Hepatocyte (in vitro differentiated cells): ENCODE data around the gene STK11IP. TPM values are rescaled to one million over a fixed set of nuclear protein-coding genes. Genes with fewer than 3 reads are reported as not detected.

Experiments used
- DNase-seq: peaks from one replicate; pipeline ENCODE4 v3.0.0-alpha.2; 2016; ENCODE audit warnings: low spot score
- H2AFZ ChIP-seq: fragments of 200-600 bp; sonication (generic); 2 replicates; pipeline ENCODE4 v1.6.0; 2016; ENCODE audit warnings: antibody characterized with exemption, mild to moderate bottlenecking
- H3K27ac ChIP-seq: fragments of 200-600 bp; sonication (generic); 2 replicates; pipeline ENCODE4 v1.5.1; 2016; ENCODE audit warnings: mild to moderate bottlenecking
- H3K27me3 ChIP-seq: fragments of 200-600 bp; sonication (generic); 2 replicates; pipeline ENCODE4 v1.6.1; 2016
- H3K36me3 ChIP-seq: fragments of 200-600 bp; sonication (generic); replicated peaks from 2 replicates; pipeline ENCODE4 v1.5.1; 2016; ENCODE audit warnings: low read depth; ENCODE audit not compliant: insufficient read depth
- H3K4me1 ChIP-seq: fragments of 200-600 bp; sonication (generic); 2 replicates; pipeline ENCODE4 v1.5.1; 2016; ENCODE audit warnings: mild to moderate bottlenecking, moderate library complexity; ENCODE audit not compliant: insufficient read depth
- H3K4me2 ChIP-seq: fragments of 200-600 bp; sonication (generic); 2 replicates; pipeline ENCODE4 v1.6.0; 2016
- H3K4me3 ChIP-seq: fragments of 200-600 bp; sonication (generic); 2 replicates; pipeline ENCODE4 v1.5.1; 2016; ENCODE audit warnings: mild to moderate bottlenecking
- H3K79me2 ChIP-seq: fragments of 200-600 bp; sonication (generic); 2 replicates; pipeline ENCODE4 v1.6.0; 2017; ENCODE audit warnings: mild to moderate bottlenecking
- H3K9me2 ChIP-seq: fragments of 200-600 bp; sonication (generic); replicated peaks from 2 replicates; pipeline ENCODE4 v1.6.0; 2017; ENCODE audit warnings: mild to moderate bottlenecking; ENCODE audit not compliant: insufficient read depth
- H3K9me3 ChIP-seq: fragments of 200-600 bp; sonication (generic); 2 replicates; pipeline ENCODE4 v1.5.1; 2016; ENCODE audit warnings: low read depth, mild to moderate bottlenecking
- H4K20me1 ChIP-seq: fragments of 200-600 bp; sonication (generic); 2 replicates; pipeline ENCODE4 v1.6.0; 2016; ENCODE audit warnings: mild to moderate bottlenecking; ENCODE audit not compliant: insufficient read depth, poor library complexity, severe bottlenecking
- EZH2 ChIP-seq: fragments of 200-600 bp; sonication (generic); IDR thresholded peaks from 2 replicates; pipeline ENCODE4 v1.6.1; 2016; ENCODE audit warnings: antibody characterized with exemption, mild to moderate bottlenecking, borderline replicate concordance
- EZH2phosphoT487 ChIP-seq: fragments of 200-600 bp; sonication (generic); IDR thresholded peaks from one replicate; pipeline ENCODE4 v1.6.1; 2018; ENCODE audit warnings: antibody characterized with exemption, mild to moderate bottlenecking, low read depth, moderate library complexity; ENCODE audit not compliant: unreplicated experiment, severe bottlenecking
- WGBS: methylation state at CpG from one replicate; pipeline ENCODE4 v1.1.6; 2016; ENCODE audit warnings: low lambda C conversion rate; ENCODE audit errors: missing lambda C conversion rate; 5-methylcytosine and 5-hydroxymethylcytosine counted together
- polyA plus RNA-seq: library from polyadenylated mRNA; unstranded; fragments of >200 nt; fragmentation: Nextera tagmentation; extraction: Ambion mirVana; gene quantifications from 2 replicates; pipeline ENCODE4 v1.2.1, GENCODE V29; 2016
- total RNA-seq: library from RNA; depleted of rRNA; stranded (reverse); fragments of >200 nt; gene quantifications from 2 replicates; pipeline ENCODE4 v1.2.3, GENCODE V29; 2014
- TF ChIP-seq, protein P1 (sequence below): fragments of 200-600 bp; sonication (generic); IDR thresholded peaks from 2 replicates; pipeline ENCODE4 v1.5.1; 2016; ENCODE audit warnings: antibody characterized with exemption, mild to moderate bottlenecking; ENCODE audit not compliant: poor library complexity

The STK11IP gene
- total and polyA plus RNA-seq, 2 experiments from 2014 or later = 16.7 to 17.6 TPM

DNA sequence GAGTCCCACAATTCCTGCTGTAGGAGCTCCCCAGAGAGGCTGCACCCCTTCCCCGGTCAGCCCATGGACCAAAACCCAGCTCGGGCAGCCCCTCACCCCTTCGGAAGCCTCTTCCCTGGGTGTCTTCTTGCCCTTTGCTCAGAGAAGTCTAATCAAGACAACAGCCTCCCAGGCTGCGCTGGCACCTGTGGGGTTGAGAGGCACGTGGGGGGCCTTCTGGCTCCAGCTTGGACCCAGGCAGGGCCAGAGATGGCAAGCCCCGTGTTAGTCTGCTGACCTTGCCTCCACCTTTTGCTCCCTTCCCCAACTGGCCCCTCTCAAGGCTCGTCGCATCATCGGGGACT, 40.2 kb downstream of the STK11IP start:
- Histone ChIP-seq H3K4me2 (no peak overlapping the region), H3K4me1 (peaks cover 3% of the 10 kb centered on the region), H4K20me1 (no peaks in the 10 kb centered on the region), H3K9me2 (no peaks in the 10 kb centered on the region), H3K27ac (no peak overlapping the region), H3K4me3 (no peak overlapping the region), H2AFZ (no peak overlapping the region), H3K27me3 (no peaks in the 10 kb centered on the region), H3K9me3 (no peaks in the 10 kb centered on the region), H3K79me2 (no peaks in the 10 kb centered on the region), H3K36me3 (no peaks in the 10 kb centered on the region)
- no peak for DNase-seq
- WGBS = 87% methylated on average over 9 of the region's 9 CpGs
- TF ChIP-seq EZH2 (no peak), EZH2phosphoT487 (no peak)
- TF ChIP-seq, protein P1, sequence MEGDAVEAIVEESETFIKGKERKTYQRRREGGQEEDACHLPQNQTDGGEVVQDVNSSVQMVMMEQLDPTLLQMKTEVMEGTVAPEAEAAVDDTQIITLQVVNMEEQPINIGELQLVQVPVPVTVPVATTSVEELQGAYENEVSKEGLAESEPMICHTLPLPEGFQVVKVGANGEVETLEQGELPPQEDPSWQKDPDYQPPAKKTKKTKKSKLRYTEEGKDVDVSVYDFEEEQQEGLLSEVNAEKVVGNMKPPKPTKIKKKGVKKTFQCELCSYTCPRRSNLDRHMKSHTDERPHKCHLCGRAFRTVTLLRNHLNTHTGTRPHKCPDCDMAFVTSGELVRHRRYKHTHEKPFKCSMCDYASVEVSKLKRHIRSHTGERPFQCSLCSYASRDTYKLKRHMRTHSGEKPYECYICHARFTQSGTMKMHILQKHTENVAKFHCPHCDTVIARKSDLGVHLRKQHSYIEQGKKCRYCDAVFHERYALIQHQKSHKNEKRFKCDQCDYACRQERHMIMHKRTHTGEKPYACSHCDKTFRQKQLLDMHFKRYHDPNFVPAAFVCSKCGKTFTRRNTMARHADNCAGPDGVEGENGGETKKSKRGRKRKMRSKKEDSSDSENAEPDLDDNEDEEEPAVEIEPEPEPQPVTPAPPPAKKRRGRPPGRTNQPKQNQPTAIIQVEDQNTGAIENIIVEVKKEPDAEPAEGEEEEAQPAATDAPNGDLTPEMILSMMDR = no peak

DNA sequence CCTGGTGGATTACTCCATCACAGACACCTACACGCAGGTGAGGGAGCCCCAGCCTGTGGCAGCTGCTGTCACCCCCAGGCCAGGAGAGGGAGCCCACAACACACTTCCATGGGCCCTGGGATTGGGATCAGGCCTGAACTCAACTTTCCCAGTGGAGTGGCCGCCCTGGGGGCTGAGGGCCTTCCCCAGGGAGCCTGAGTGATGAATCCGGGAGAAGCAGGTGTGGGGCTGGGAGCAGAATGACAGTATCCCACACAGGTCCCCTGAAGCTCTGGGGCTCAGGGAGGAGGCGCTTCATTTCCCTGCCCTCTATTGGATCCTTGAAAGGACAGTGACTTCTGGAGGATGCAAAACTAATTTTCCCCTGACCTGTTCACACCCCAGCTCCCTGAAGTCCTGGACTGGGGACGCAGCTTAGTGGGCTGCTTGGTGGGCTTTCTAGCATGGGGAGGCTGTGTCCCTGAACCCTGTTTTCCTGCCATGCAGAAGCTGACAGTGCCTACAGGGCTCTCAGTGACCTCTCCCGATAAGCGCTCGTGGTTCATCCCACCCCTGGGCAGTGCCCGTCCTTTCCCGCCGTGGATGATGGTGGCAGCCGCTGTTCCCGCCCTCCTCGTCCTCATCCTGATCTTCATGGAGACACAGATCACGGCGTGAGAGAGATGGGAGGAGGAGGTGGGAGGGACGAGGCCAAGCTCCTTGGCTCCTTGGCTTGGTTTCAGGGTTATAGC, 40.7 kb downstream of the STK11IP start:
- H3K79me2 ChIP-seq = no peaks in the 10 kb centered on the region

DNA sequence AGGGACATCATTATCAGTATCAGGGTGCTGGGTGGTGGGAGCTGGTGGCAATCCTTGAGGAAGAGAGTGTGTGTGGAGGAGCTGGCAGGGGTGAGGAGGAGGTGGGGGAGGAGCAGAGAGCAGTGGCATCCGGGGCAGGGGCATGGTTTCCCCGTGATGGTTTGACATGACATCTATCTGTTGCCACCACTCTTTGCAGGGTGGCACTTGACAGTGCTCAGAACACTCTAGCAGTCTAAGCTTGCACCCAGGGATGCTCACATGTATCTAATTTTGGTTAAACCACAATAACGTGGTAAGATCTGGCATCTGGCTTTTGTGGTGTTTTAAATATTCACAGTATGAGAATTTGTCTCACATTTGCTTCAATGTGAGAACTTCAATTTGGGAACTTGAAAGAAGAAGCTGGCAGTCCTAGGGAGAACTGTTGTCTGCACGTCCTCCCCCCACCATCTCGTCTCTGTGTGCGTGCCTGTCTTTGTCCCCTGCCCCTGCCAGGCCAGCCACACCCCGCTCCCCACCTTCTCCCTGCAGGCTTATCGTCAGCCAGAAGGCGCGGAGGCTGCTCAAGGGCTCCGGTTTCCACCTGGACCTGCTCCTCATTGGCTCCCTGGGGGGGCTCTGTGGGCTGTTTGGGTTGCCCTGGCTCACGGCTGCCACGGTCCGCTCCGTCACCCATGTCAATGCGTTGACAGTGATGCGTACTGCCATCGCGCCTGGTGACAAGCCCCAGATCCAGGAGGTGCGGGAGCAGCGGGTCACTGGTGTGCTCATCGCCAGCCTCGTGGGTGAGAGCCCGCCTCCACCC, 41.5 kb downstream of the STK11IP start:
- Histone ChIP-seq H3K27ac (no peak overlapping the region), H3K4me1 (peaks cover 3% of the 10 kb centered on the region), H3K36me3 (no peaks in the 10 kb centered on the region), H2AFZ (no peak overlapping the region), H4K20me1 (no peaks in the 10 kb centered on the region), H3K9me3 (no peaks in the 10 kb centered on the region), H3K79me2 (no peaks in the 10 kb centered on the region), H3K4me2 (no peak overlapping the region), H3K9me2 (no peaks in the 10 kb centered on the region), H3K4me3 (no peak overlapping the region), H3K27me3 (no peaks in the 10 kb centered on the region)
- no peak for DNase-seq
- TF ChIP-seq EZH2 = no peak
- TF ChIP-seq EZH2phosphoT487 = no peak
- TF ChIP-seq, protein P1 = no peak
- WGBS = 88% methylated on average over 21 of the region's 24 CpGs

More for the DNA sequence above, 40.7 kb downstream of the STK11IP start:
- Histone ChIP-seq H3K4me3 (no peak overlapping the region), H3K9me3 (no peaks in the 10 kb centered on the region), H3K27me3 (no peaks in the 10 kb centered on the region), H3K4me2 (no peak overlapping the region), H3K4me1 (peaks cover 3% of the 10 kb centered on the region), H3K27ac (no peak overlapping the region), H3K36me3 (no peaks in the 10 kb centered on the region), H3K9me2 (no peaks in the 10 kb centered on the region), H4K20me1 (no peaks in the 10 kb centered on the region), H2AFZ (no peak overlapping the region)
- no peak for TF ChIP-seq EZH2phosphoT487
- TF ChIP-seq, protein P1 = peak; percentile 14
- 91% methylated on average over 17 of the region's 17 CpGs for WGBS
- no peak for DNase-seq
